OCI-LY7 (cell line): ENCODE data around the gene DCTD.

Experiments
- CTCF ChIP-seq: fragments of 200-600 bp; sonication (generic); conservative IDR thresholded peaks from 2 replicates; pipeline ENCODE4 v1.5.1; 2014; ENCODE audit warnings: mild to moderate bottlenecking, antibody characterized with exemption, low read length, moderate library complexity, mixed read lengths
- EZH2phosphoT487 ChIP-seq: fragments of 200-600 bp; sonication (generic); IDR thresholded peaks from 2 replicates; pipeline ENCODE4 v1.6.1; 2018; ENCODE audit warnings: low read depth, borderline replicate concordance, mild to moderate bottlenecking, mixed run types, antibody characterized with exemption, low read length, moderate library complexity, mixed read lengths

GRCh38 chr4:182886768-182887167 is 30.4 kb downstream of the DCTD start:
- TF ChIP-seq CTCF (no peak), EZH2phosphoT487 (no peak)
